Erythroblast (primary cell): ENCODE data around the gene AFF3.

Experiments used
- DNase-seq, 2 experiments: peaks; one replicate each; lab custom pipeline; 2025; lab: John Stamatoyannopoulos, UW
- GATA1 ChIP-seq: IDR thresholded peaks from 2 replicates; pipeline ENCODE4 v1.6.1; 2011; ENCODE audit warnings: low read depth, mild to moderate bottlenecking, control low read depth, low read length, moderate library complexity
- POLR2A ChIP-seq: IDR thresholded peaks from 2 replicates; pipeline ENCODE4 v1.6.1; 2011; ENCODE audit warnings: mild to moderate bottlenecking, low read length

AFF3 gene

DNA sequence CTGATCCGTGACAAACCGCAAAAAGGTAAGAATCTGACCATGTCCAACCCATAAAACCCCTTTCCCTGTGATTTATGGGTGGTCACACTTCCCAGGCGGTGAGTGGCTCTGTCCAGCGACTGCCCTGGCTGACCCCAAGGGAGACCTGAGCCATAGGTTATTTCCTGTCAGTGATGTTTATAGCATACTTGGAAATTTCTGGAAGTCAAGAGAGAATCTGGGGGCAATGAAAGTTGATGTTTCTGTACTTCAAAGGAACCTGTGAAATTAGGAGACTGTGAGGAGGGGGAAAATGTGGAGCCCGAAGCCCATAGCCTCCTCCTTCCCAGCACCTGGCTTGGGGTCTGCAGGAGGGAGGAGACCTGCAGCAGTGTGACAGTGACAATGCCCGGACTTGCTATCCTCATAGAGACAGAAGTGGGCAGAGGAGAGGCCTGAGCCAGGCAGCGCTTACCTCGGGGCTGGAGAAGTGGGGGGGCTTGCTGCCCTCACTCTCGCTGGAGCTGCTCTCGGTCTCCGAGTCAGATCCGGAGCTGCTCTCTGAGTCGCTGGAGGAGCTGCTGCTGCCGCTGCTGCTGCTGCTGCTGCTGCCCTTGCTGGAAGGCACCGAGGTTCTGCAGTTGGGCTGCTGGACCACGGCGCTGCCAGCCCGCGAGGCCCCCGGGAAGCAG lies 541.3 kb downstream of the AFF3 start:
- DNase-seq, result no peak
- TF ChIP-seq GATA1 (no peak), POLR2A (no peak)

DNA sequence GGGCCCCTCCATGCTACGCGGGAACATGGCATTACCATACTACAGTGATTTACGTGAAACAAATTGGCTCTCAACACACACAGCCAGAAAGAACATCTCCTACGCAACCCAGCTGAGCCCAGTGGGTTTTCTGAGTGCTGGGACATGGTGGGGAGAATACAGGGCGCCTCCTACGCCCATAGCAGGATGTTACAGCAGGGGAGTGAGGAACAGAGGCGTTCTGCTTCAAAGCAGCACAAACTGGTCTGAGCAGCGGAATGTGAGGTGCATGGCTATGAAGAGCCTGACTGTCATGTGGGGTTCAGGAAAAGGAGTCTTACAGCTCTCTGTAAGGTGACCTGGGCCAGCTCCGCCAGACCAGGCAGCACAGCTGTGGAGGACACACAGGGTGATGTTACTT lies 543.9 kb downstream of the AFF3 start:
- TF ChIP-seq POLR2A, result no peak
- no peak for TF ChIP-seq GATA1
- DNase-seq, result no peak

DNA sequence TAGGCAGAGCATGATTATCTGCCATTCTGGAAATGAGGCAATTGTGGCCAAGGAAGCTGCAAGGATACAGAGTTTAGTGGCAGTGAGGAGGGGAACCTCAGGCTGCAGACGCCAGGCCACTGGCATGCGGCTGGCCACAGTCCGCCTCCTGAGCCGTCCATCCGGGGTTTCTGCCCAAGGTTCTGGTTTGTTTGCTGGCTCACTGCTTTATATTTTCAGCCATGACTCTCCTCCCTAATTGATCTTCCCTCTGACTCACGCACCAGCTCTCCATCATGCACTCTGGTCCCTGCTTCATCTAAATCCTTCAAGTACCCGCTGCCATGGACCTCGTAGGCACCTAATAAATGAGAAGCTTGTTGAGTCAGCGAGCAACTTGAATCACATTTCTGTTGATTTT lies 544.8 kb downstream of the AFF3 start:
- TF ChIP-seq GATA1 (no peak), POLR2A (no peak)
- DNase-seq, result no peak

- DNase-seq, result no peak
- no peak for TF ChIP-seq POLR2A
- no peak for TF ChIP-seq GATA1
Measured at GRCh38 chr2:99595373-99595772, 547.0 kb downstream of the AFF3 start.

GRCh38 chr2:99593692-99594427 lies 548.5 kb downstream of the AFF3 start:
- DNase-seq, result no peak
- TF ChIP-seq GATA1, result no peak
- TF ChIP-seq POLR2A, result no peak

GRCh38 chr2:99576775-99577174 lies 565.6 kb downstream of the AFF3 start:
- no peak for DNase-seq
- no peak for TF ChIP-seq POLR2A
- TF ChIP-seq GATA1, result no peak

GRCh38 chr2:99573634-99574251 lies 568.6 kb downstream of the AFF3 start:
- TF ChIP-seq GATA1 (no peak), POLR2A (no peak)

GRCh38 chr2:99572373-99573164 lies 569.8 kb downstream of the AFF3 start:
- DNase-seq, result no peak
- TF ChIP-seq GATA1, result no peak
- TF ChIP-seq POLR2A, result no peak

More at GRCh38 chr2:99573634-99574251, 568.6 kb downstream of the AFF3 start:
- no peak for DNase-seq

GRCh38 chr2:99571954-99572353 lies 570.4 kb downstream of the AFF3 start:
- no peak for TF ChIP-seq GATA1
- TF ChIP-seq POLR2A, result no peak
- DNase-seq, result no peak

DNA sequence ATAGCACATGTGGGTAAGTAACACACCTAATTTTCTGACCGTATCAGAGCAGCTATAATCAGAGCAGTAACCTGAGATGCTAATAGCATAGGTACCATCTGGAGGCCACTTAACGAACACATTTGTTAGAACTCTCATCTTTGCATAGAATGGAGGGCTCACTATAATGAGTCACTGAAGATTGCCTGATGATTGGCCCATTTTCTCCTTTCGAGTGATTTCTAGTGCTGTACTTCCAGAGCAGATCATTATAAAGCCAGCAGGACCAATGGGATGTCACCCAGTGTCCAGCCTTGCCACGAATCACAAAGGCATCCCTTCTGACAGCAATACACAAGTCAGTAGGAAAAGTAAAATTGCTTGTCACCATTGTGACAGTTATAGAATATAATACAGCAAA lies 570.9 kb downstream of the AFF3 start:
- DNase-seq, result no peak
- TF ChIP-seq POLR2A, result no peak
- no peak for TF ChIP-seq GATA1

- TF ChIP-seq POLR2A, result no peak
- TF ChIP-seq GATA1, result no peak
Measured at GRCh38 chr2:99571021-99571420, 571.4 kb downstream of the AFF3 start.

GRCh38 chr2:99569386-99569785 lies 573.0 kb downstream of the AFF3 start:
- DNase-seq, result no peak

More at GRCh38 chr2:99571021-99571420, 571.4 kb downstream of the AFF3 start:
- DNase-seq, result no peak

GRCh38 chr2:99565227-99565626 lies 577.2 kb downstream of the AFF3 start:
- no peak for DNase-seq
- no peak for TF ChIP-seq GATA1
- no peak for TF ChIP-seq POLR2A

More at GRCh38 chr2:99569386-99569785, 573.0 kb downstream of the AFF3 start:
- no peak for TF ChIP-seq GATA1
- no peak for TF ChIP-seq POLR2A
